Neural progenitor cell (in vitro differentiated cells): ENCODE data around the gene SMYD5.

Experiments used
- EZH2 ChIP-seq: fragments of 200-600 bp; sonication (generic); IDR thresholded peaks from 2 replicates; pipeline ENCODE4 v1.6.1; 2017; ENCODE audit warnings: antibody characterized with exemption, mild to moderate bottlenecking, moderate library complexity
- TF ChIP-seq, protein P1 (sequence below): fragments of 200-600 bp; sonication (generic); IDR thresholded peaks from 2 replicates; pipeline ENCODE4 v1.5.1; 2017; ENCODE audit warnings: antibody characterized with exemption, mild to moderate bottlenecking

- TF ChIP-seq, protein P1, sequence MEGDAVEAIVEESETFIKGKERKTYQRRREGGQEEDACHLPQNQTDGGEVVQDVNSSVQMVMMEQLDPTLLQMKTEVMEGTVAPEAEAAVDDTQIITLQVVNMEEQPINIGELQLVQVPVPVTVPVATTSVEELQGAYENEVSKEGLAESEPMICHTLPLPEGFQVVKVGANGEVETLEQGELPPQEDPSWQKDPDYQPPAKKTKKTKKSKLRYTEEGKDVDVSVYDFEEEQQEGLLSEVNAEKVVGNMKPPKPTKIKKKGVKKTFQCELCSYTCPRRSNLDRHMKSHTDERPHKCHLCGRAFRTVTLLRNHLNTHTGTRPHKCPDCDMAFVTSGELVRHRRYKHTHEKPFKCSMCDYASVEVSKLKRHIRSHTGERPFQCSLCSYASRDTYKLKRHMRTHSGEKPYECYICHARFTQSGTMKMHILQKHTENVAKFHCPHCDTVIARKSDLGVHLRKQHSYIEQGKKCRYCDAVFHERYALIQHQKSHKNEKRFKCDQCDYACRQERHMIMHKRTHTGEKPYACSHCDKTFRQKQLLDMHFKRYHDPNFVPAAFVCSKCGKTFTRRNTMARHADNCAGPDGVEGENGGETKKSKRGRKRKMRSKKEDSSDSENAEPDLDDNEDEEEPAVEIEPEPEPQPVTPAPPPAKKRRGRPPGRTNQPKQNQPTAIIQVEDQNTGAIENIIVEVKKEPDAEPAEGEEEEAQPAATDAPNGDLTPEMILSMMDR, result no peak
- TF ChIP-seq EZH2, result no peak
These were observed 5.8 kb upstream of the SMYD5 start for GRCh38 chr2:73208258-73208657.
